ENCODE results near the gene MAP3K3.
A peak's percentile ranks its signal among the peaks of the same experiment; 100 is the strongest.

The MAP3K3 gene

GRCh38 chr17:63621684-63622573 lies at the start of gene MAP3K3 (continued):
- TF ChIP-seq ZNF639 (tag by site-specific recombination; IDR thresholded peaks at IDR 0.05) (peak; percentile 68; the same call in 1 of the 2 replicates), SP2 (tag by site-specific recombination; IDR thresholded peaks at IDR 0.05) (peak; percentile 98), WT1 (tag by site-specific recombination; IDR thresholded peaks at IDR 0.05) (peak; percentile 68; the same call in 1 of the 2 replicates), ZNF600 (tag by site-specific recombination; IDR thresholded peaks at IDR 0.05) (peak; percentile 84), ZNF366 (tag by site-specific recombination; conservative IDR thresholded peaks at IDR 0.05) (peak; percentile 73), ZBTB8A (tag by site-specific recombination; IDR thresholded peaks at IDR 0.05) (peak; percentile 100), ZNF221 (tag by site-specific recombination; IDR thresholded peaks at IDR 0.05; ENCODE audit: borderline replicate concordance) (no peak), ZNF423 (tag by site-specific recombination; IDR thresholded peaks at IDR 0.05) (peak; percentile 69), ZNF146 (tag by site-specific recombination; IDR thresholded peaks at IDR 0.05) (peak; percentile 22; the same call in 1 of the 2 replicates), GLI4 (tag by site-specific recombination; IDR thresholded peaks at IDR 0.05) (peak; percentile 62; the same call in 1 of the 2 replicates), ZSCAN5A (tag by site-specific recombination; IDR thresholded peaks at IDR 0.05) (peak; percentile 71; the same call in 1 of the 2 replicates), ZNF10 (tag by site-specific recombination; IDR thresholded peaks at IDR 0.05) (peak; percentile 73; the same call in 1 of the 2 replicates), ZNF202 (tag by site-specific recombination; IDR thresholded peaks at IDR 0.05; ENCODE audit: borderline replicate concordance) (no peak), ZNF2 (tag by site-specific recombination; IDR thresholded peaks at IDR 0.05) (peak; percentile 87), ZNF645 (tag by site-specific recombination; IDR thresholded peaks at IDR 0.05) (no peak), ZSCAN23 (tag by site-specific recombination; IDR thresholded peaks at IDR 0.05) (peak; percentile 30; the same call in 1 of the 2 replicates), ZNF843 (tag by site-specific recombination; IDR thresholded peaks at IDR 0.05) (peak; percentile 75), ZBTB26 (tag by site-specific recombination; optimal IDR thresholded peaks at IDR 0.05) (peak; percentile 93), GLIS1 (tag by site-specific recombination; IDR thresholded peaks at IDR 0.05) (peak; percentile 91)
- TF ChIP-seq, protein P1, sequence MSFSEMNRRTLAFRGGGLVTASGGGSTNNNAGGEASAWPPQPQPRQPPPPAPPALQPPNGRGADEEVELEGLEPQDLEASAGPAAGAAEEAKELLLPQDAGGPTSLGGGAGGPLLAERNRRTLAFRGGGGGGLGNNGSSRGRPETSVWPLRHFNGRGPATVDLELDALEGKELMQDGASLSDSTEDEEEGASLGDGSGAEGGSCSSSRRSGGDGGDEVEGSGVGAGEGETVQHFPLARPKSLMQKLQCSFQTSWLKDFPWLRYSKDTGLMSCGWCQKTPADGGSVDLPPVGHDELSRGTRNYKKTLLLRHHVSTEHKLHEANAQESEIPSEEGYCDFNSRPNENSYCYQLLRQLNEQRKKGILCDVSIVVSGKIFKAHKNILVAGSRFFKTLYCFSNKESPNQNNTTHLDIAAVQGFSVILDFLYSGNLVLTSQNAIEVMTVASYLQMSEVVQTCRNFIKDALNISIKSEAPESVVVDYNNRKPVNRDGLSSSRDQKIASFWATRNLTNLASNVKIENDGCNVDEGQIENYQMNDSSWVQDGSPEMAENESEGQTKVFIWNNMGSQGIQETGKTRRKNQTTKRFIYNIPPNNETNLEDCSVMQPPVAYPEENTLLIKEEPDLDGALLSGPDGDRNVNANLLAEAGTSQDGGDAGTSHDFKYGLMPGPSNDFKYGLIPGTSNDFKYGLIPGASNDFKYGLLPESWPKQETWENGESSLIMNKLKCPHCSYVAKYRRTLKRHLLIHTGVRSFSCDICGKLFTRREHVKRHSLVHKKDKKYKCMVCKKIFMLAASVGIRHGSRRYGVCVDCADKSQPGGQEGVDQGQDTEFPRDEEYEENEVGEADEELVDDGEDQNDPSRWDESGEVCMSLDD (tag by site-specific recombination; IDR thresholded peaks at IDR 0.05) = peak; percentile 81
- TF ChIP-seq, protein P2, sequence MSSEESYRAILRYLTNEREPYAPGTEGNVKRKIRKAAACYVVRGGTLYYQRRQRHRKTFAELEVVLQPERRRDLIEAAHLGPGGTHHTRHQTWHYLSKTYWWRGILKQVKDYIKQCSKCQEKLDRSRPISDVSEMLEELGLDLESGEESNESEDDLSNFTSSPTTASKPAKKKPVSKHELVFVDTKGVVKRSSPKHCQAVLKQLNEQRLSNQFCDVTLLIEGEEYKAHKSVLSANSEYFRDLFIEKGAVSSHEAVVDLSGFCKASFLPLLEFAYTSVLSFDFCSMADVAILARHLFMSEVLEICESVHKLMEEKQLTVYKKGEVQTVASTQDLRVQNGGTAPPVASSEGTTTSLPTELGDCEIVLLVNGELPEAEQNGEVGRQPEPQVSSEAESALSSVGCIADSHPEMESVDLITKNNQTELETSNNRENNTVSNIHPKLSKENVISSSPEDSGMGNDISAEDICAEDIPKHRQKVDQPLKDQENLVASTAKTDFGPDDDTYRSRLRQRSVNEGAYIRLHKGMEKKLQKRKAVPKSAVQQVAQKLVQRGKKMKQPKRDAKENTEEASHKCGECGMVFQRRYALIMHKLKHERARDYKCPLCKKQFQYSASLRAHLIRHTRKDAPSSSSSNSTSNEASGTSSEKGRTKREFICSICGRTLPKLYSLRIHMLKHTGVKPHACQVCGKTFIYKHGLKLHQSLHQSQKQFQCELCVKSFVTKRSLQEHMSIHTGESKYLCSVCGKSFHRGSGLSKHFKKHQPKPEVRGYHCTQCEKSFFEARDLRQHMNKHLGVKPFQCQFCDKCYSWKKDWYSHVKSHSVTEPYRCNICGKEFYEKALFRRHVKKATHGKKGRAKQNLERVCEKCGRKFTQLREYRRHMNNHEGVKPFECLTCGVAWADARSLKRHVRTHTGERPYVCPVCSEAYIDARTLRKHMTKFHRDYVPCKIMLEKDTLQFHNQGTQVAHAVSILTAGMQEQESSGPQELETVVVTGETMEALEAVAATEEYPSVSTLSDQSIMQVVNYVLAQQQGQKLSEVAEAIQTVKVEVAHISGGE (tag by site-specific recombination; conservative IDR thresholded peaks at IDR 0.05; ENCODE audit: low read depth) = peak; percentile 70
- TF ChIP-seq, protein P3, sequence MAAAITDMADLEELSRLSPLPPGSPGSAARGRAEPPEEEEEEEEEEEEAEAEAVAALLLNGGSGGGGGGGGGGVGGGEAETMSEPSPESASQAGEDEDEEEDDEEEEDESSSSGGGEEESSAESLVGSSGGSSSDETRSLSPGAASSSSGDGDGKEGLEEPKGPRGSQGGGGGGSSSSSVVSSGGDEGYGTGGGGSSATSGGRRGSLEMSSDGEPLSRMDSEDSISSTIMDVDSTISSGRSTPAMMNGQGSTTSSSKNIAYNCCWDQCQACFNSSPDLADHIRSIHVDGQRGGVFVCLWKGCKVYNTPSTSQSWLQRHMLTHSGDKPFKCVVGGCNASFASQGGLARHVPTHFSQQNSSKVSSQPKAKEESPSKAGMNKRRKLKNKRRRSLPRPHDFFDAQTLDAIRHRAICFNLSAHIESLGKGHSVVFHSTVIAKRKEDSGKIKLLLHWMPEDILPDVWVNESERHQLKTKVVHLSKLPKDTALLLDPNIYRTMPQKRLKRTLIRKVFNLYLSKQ (tag by site-specific recombination; IDR thresholded peaks at IDR 0.05; ENCODE audit: borderline replicate concordance) = no peak
- TF ChIP-seq, protein P4, sequence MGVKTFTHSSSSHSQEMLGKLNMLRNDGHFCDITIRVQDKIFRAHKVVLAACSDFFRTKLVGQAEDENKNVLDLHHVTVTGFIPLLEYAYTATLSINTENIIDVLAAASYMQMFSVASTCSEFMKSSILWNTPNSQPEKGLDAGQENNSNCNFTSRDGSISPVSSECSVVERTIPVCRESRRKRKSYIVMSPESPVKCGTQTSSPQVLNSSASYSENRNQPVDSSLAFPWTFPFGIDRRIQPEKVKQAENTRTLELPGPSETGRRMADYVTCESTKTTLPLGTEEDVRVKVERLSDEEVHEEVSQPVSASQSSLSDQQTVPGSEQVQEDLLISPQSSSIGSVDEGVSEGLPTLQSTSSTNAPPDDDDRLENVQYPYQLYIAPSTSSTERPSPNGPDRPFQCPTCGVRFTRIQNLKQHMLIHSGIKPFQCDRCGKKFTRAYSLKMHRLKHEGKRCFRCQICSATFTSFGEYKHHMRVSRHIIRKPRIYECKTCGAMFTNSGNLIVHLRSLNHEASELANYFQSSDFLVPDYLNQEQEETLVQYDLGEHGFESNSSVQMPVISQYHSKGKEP (tag by site-specific recombination; IDR thresholded peaks at IDR 0.05) = 0 out of 2 replicates have a peak, but pooled peaks have one; percentile 19

All from HEK293 (cell line).